ENCODE measurements around the gene ABCB10.
A peak's percentile ranks its signal among the peaks of the same experiment; 100 is the strongest.

The ABCB10 gene

DNA sequence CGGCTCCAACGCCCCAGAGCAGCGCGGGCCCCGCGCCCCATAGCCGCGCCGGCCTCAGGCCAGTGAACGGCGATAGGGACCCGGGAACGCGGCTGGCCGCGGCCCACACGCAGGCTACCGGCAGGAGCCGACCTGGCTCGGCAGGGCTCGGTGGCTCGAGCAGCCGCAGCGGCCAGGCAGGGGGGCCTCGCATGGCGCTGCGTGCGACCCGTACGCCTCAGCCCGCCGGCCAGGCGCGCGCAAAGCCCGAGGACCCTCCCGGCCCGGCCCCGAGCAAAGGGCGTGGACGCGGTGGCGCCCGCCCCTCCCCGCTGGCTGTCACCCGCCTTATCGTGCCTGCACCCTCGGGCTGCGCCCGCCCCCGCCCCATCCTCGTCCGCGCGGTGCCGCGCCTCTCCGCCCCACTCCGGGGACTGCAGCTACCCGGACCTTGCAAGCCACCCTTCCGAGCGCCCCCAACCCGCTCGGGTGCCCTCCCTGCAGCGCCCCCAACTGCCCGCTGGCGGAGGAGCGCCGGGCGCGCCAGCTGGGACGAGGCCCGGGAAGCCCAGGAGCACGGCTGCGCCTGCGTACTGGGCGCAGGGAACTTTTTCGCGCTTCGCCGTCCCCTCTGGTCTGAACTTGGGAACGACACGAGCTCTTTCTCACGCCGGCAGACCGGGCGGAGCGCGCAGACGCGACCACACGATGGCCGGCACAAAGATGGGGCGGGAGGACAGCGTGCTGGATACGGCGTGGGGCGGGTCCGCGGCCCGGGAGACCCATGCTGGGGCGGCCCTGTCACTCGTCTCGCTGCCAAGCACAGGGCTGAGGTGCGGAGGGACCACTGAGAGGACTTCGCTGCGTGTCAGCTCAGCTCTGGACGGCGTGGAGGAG lies at the start of gene ABCB10:
TSS of gene ABCB10 (minus strand) at position 248 of the 876 bp plus-strand sequence. CDS start at position 193, 55 bp downstream.
- Histone ChIP-seq H3K27me3 (no peaks in the 10 kb centered on the region), H3K27ac (peak within 1 kb of the TSS; percentile 91 to 96), H3K36me3 (no peaks in the 10 kb centered on the region), H3K4me1 (peaks cover 0 to 58% (median 28%) of the 10 kb centered on the region in 4 donors), H3K9me3 (no peaks in the 10 kb centered on the region), H3K4me3 (peak within 1 kb of the TSS; percentile 81 to 96)
- DNase-seq: peak; percentile 95 to 98
- intact Hi-C loops (cut with DNase I; ENCODE audit: low total_unique reads): no loop called here
- TF ChIP-seq, protein P1, sequence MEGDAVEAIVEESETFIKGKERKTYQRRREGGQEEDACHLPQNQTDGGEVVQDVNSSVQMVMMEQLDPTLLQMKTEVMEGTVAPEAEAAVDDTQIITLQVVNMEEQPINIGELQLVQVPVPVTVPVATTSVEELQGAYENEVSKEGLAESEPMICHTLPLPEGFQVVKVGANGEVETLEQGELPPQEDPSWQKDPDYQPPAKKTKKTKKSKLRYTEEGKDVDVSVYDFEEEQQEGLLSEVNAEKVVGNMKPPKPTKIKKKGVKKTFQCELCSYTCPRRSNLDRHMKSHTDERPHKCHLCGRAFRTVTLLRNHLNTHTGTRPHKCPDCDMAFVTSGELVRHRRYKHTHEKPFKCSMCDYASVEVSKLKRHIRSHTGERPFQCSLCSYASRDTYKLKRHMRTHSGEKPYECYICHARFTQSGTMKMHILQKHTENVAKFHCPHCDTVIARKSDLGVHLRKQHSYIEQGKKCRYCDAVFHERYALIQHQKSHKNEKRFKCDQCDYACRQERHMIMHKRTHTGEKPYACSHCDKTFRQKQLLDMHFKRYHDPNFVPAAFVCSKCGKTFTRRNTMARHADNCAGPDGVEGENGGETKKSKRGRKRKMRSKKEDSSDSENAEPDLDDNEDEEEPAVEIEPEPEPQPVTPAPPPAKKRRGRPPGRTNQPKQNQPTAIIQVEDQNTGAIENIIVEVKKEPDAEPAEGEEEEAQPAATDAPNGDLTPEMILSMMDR (IDR thresholded peaks at IDR 0.05): peak; percentile 68 to 74

DNA sequence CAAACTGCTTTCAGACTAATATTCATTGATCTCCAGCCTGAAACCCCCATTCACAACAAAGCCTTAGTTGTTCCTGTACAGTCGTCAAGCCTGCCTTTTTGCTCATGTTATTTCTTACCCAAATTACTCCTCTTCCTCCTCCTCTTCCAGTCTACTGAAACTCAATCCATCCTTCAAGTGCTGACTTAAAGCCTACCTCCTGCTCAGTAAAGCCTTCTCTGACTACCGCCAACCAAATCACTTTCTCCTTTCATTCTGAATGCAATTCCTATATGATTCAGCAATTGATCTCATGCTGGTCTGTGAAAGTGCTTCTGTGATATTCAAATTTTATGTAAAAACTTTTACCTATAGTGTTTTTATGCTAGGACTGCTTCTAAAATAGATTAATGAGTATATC lies 48.9 kb upstream of the ABCB10 start:
- peaks cover 72 to 93% (median 90%) of the 10 kb centered on the region in 3 donors for H3K36me3 ChIP-seq
- DNase-seq: no peak
- intact Hi-C loops (cut with DNase I; ENCODE audit: low total_unique reads): no loop called here
- H3K9me3 ChIP-seq: no peaks in the 10 kb centered on the region
- H3K27me3 ChIP-seq: no peaks in the 10 kb centered on the region
- TF ChIP-seq, protein P1 (IDR thresholded peaks at IDR 0.05): no peak
- H3K27ac ChIP-seq: no peak overlapping the region
- H3K4me1 ChIP-seq: no peaks in the 10 kb centered on the region
- H3K4me3 ChIP-seq: no peak overlapping the region

DNA sequence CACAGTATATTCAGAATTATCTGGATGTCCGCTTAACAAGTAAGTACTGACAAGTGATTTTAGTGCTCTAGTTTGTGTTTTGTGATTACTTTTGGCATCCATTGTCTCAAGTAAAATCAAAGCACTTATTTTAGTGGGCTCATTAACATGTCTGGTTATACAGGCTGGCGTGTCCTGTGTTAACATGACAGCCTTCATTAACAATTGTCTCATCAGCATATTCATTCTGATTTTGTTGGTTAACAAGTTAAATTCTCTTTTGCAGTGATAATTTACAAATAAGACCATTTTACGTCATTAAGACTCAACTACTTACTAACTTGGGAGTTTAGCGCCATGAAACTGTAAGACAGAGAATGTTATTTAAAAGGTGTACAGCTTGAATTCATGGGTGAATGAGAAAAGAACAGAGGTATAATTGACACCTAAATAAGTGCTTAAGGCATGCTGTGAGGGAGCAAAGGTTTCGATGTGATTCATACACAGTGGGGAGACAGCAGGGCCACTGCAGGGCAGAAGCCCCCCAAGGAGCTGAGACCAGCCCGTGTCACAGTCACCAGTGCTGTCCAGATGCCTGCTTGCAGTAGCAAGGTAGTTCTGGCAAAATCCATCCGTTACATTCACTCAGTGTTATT lies 45.0 kb upstream of the ABCB10 start:
- no peaks in the 10 kb centered on the region for H3K27me3 ChIP-seq
- H3K4me3 ChIP-seq: no peak overlapping the region
- DNase-seq: no peak
- H3K4me1 ChIP-seq: peaks cover 0 to 36% (median 16%) of the 10 kb centered on the region in 4 donors
- H3K9me3 ChIP-seq: no peaks in the 10 kb centered on the region
- TF ChIP-seq, protein P1 (IDR thresholded peaks at IDR 0.05): no peak
- intact Hi-C loops (cut with DNase I; ENCODE audit: low total_unique reads): no loop called here
- no peak overlapping the region for H3K27ac ChIP-seq
- H3K36me3 ChIP-seq: peaks cover 49 to 67% (median 66%) of the 10 kb centered on the region in 3 donors

DNA sequence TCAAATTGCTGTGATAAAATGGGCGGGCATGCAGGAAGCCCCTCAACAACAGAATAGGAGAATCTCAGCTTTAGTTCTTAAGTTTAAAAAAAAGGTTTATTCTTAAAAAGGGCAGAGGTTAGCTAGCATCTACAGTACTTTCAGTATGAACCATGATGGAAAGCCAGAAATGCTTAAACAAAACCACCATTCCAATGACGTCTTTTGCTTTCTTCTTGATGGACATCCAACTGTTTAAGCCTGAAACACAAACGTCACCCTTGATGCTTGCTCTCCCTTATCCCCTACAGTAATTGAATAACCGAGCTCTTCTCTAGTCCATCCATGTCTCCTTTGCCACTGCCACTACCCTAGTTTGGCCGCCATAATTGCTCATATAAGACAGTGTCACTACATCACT lies 41.7 kb upstream of the ABCB10 start:
- intact Hi-C loops (cut with DNase I; ENCODE audit: low total_unique reads): no loop called here
- no peaks in the 10 kb centered on the region for H3K9me3 ChIP-seq
- TF ChIP-seq, protein P1 (IDR thresholded peaks at IDR 0.05): no peak
- H3K4me1 ChIP-seq: peaks cover 0 to 66% (median 35%) of the 10 kb centered on the region in 4 donors
- no peak for DNase-seq
- peak overlapping the region; percentile 85 to 91 for H3K27ac ChIP-seq
- H3K4me3 ChIP-seq: no peak overlapping the region
- H3K27me3 ChIP-seq: no peaks in the 10 kb centered on the region
- peaks cover 29 to 39% (median 38%) of the 10 kb centered on the region in 3 donors for H3K36me3 ChIP-seq

DNA sequence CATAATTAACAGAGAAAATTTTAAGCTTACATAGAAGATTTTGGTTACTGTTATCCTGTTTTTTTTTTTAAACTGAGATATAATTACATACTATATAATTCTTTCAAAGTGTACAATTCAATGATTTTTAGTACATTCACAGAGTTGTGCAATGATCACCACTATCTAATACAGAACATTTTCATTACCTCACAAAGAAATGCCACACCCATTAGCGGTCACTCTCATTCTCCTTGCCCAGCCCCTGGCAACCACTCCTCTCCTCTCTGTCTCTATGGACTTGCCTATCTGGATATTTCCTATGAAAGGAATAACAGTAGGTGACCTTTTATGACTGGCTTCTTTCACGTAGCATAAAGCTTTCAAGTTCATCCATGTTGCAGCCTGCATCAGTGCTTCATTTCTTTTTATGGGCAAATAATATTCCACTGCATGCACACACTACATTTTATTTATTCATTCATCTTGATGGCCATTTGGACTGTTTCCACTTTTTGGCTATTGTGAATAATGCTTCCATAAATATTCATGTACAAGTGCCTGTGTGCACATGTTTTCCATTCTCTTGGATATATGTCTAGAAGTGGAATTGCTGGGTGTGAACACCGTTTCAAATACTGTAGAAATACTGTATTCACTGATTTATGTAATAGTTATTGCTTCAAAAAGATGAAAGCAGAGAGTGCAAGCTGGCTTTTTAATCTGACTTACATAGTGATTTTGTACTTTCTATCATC lies 40.9 kb upstream of the ABCB10 start:
- TF ChIP-seq, protein P1 (IDR thresholded peaks at IDR 0.05): no peak
- no peak for DNase-seq
- intact Hi-C loops (cut with DNase I; ENCODE audit: low total_unique reads): loop anchor here (5.0 kb wide), 1 partner anchor 37 kb away; no protein-coding TSS in a partner anchor
- no peaks in the 10 kb centered on the region for H3K27me3 ChIP-seq
- peaks cover 31 to 38% (median 37%) of the 10 kb centered on the region in 3 donors for H3K36me3 ChIP-seq
- no peak overlapping the region for H3K4me3 ChIP-seq
- peaks cover 0 to 75% (median 35%) of the 10 kb centered on the region in 4 donors for H3K4me1 ChIP-seq
- peak overlapping the region; percentile 85 to 91 for H3K27ac ChIP-seq
- no peaks in the 10 kb centered on the region for H3K9me3 ChIP-seq

All from tibial artery (tissue), 4 donors.